ENCODE results near the gene BMP10.

Gene BMP10

GRCh38 chr2:68822207-68822872 is 48.9 kb downstream of the BMP10 start:
- Mint-ChIP-seq H3K4me1 (peaks cover 31% of the 10 kb centered on the region), H3K27me3 (no peaks in the 10 kb centered on the region), H3K9me3 (no peaks in the 10 kb centered on the region), H3K27ac (peak overlapping the region; percentile 81), H3K4me3 (no peak overlapping the region), H3K36me3 (peaks cover 21% of the 10 kb centered on the region)

- Mint-ChIP-seq H3K27me3 (no peaks in the 10 kb centered on the region), H3K4me3 (no peak overlapping the region), H3K4me1 (peaks cover 26% of the 10 kb centered on the region), H3K36me3 (peaks cover 19% of the 10 kb centered on the region), H3K9me3 (no peaks in the 10 kb centered on the region), H3K27ac (peak overlapping the region; percentile 84)
Measured at GRCh38 chr2:68819556-68819955, 51.6 kb downstream of the BMP10 start.

GRCh38 chr2:68817306-68817705 is 53.9 kb downstream of the BMP10 start:
- peak overlapping the region; percentile 92 for H3K27ac Mint-ChIP-seq
- no peak overlapping the region for H3K4me3 Mint-ChIP-seq
- no peaks in the 10 kb centered on the region for H3K9me3 Mint-ChIP-seq
- H3K4me1 Mint-ChIP-seq, result peaks cover 25% of the 10 kb centered on the region
- H3K27me3 Mint-ChIP-seq, result no peaks in the 10 kb centered on the region
- peaks cover 16% of the 10 kb centered on the region for H3K36me3 Mint-ChIP-seq

Measured in activated naive CD4-positive, alpha-beta T cell treated with anti-CD3 and anti-CD28 coated beads, Interleukin-2, amount 50 U/mL, for 24 hours (primary cell).